GM12874 (cell line): ENCODE results near the gene BIN2.

ENCODE experiments used
- TF ChIP-seq, protein P1 (sequence below): IDR thresholded peaks from 2 replicates; pipeline ENCODE4 v1.5.1; 2011; ENCODE audit warnings: low read depth, mild to moderate bottlenecking, control low read depth, low read length, moderate library complexity; ENCODE audit not compliant: insufficient read depth

The BIN2 gene

DNA sequence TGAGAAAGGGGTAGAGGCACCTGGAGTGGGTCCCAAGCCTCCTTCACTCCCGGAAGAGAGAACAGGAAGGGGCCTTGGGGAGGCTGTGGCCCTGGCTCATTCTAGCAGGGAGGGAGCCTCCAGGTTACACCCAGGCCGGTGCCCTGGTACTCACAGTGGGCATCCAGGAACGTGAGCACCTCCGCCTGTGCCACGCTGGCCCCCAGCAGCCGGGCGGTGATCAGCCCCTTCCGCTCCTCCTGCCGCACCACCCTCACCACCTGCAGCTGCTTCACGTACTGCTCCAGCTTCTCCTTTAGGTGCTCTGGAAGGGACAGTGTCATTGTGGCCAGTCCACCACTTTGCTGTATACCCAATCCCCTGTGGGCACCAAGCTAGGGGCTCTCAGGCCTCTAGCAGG, 41.3 kb upstream of the BIN2 start:
- TF ChIP-seq, protein P1, sequence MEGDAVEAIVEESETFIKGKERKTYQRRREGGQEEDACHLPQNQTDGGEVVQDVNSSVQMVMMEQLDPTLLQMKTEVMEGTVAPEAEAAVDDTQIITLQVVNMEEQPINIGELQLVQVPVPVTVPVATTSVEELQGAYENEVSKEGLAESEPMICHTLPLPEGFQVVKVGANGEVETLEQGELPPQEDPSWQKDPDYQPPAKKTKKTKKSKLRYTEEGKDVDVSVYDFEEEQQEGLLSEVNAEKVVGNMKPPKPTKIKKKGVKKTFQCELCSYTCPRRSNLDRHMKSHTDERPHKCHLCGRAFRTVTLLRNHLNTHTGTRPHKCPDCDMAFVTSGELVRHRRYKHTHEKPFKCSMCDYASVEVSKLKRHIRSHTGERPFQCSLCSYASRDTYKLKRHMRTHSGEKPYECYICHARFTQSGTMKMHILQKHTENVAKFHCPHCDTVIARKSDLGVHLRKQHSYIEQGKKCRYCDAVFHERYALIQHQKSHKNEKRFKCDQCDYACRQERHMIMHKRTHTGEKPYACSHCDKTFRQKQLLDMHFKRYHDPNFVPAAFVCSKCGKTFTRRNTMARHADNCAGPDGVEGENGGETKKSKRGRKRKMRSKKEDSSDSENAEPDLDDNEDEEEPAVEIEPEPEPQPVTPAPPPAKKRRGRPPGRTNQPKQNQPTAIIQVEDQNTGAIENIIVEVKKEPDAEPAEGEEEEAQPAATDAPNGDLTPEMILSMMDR: no peak

DNA sequence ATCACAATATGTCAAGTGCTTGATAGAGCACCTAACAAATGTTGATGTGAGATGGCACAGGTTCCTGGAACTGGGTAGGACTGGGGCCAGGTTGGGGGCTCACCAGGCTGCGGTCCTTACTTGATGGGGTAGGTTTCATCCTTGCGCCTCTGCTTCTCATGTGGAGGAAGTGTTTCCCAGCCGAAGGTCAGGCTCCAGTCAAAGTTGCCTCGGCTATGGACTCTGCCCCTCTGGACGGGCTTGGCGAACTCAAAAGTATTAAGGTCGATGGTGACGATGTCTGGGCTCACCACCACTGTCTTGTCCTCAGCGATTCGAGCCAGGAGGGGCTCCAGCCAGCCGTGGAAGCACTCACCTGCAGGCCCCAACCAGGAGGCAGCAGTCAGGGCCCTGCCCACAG, 40.0 kb upstream of the BIN2 start:
- TF ChIP-seq, protein P1: no peak

DNA sequence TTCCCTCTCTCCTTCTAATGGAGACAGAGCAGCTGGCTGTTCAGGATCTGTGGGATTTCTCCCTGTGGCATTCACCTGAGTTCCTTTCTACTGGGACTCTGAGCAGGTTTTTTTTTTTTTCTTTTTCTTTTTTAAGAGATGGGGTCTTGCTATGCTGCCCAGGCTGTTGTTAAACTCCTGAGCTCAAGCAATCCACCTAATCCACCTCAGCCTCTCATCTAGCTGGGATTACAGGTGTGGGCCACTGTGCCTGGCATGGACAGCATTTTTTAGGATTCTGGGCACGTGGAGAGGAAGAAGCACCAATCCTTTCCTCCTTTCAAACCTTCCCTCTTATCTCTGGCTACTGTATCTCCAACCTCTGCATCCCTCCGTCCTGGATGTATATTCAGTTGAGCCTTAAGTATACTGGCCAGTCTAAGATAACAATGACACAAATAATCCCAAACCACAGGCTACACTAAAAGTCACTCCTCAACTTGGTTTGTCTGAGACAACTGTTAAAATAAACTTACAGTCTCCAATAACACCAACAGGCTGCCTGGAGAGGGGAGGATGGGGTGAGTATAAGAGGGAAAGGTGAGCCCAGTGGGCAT, 38.9 kb upstream of the BIN2 start:
- TF ChIP-seq, protein P1: no peak

DNA sequence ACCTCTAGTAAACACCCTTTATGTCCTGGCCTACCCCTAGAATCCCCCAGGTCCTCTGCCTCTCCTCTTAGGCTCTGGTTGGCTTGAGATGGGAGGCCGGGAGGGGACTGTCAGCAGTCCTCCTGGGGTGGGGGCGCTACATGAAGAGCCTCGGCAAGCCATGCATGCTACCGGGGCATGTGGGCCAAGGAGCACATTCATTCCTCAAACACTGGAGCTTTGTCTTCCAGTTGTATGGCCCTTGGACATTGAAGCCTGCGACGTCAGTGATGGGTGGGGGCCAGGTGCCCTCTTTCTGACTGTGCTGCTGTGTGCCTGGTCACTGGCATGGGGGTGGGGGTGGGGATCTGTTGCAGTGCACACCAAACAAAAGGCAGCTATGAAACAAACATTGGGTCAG, 38.3 kb upstream of the BIN2 start:
- TF ChIP-seq, protein P1: no peak

DNA sequence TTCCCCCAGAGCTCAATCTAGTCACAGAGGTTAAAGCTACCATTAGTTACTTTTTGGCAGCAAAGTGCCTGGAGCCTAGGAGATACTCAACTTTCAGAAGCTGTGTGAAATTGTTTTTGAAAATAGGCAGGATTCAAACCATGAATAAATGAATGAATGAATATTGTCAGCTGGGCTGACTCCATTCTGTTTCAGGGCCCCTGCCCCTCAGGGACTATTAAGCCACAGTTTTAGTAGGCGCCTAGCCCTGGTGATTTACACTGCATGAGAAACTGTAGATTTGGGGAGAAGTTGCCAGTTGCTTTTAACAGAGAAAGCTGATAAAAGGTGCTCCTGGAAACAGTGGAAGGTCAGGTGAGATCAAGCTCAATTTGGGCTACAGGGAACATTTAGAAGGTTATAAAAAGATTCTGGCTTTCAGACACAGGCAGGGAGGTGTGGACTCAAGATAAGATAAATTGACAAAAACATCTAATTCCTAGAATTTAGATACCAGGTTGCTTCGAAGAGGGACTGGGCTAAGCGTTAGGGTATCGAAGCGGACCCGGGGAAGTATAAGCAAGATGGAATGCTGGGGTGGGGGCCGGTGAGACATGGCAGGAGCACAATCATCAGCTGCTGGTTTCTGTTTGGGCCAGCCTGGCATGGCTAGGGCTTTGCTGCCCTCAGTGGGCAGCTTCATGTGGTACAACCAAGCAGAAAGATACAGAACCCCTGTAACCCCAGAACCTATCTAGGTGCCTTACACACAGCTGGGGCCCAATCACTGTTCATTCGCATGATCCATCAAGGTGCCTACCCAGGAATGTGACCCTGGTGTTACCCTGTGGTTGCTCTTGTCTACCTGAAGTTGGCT, 37.4 kb upstream of the BIN2 start:
- TF ChIP-seq, protein P1: no peak

DNA sequence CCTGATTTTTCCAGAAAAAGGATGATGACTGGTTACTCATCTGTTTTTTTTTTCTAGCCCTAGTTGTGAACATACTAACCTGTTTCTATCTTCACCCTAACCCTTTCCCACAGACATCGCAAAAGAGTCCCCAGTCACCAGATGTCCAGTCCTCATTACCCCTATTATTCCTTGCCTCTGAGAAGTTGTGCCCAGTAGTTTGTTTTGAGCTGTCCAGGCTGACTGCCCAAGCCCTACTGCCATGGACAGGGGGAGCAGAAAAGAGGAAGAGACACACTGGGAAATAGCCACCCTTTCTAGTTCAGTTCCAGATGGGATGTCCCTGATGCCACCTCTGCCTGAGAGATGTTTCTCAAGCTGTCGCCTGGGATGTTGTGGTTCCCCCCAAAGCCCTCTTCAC, 36.3 kb upstream of the BIN2 start:
- TF ChIP-seq, protein P1: no peak

DNA sequence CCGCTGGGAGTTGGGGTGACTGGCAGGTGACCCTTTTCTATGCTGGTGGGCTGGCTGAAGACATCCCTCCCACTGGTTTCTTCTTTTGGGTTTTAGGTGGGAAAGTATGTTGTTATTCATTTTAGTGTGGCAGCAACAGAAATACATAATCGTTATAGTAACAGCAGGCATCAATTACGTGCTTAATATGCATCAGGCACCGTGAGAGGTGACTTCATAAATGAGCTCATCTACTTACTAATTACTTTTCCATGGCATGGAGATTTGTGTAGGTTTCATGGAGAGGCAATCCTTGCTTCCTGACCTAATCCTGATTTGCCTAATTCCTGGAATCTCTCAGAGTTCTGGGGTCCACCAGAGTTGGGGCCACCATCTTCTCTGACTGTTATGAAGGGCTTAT, 35.9 kb upstream of the BIN2 start:
- TF ChIP-seq, protein P1: no peak
